Activated CD4-positive, CD25-positive, alpha-beta regulatory T cell treated with anti-CD3 and anti-CD28 coated beads, Interleukin-2, amount 50 U/mL, for 24 hours (primary cell): ENCODE results near the gene WDR64.

ENCODE experiments used
- ATAC-seq, 2 donors: fragments of 150-1000 bp; cut with Tn5 transposase; one replicate each; pipeline ENCODE4 v1.10.0; 2021; ENCODE audit warnings: mild to moderate bottlenecking in 1 of 2, moderate library complexity in 1 of 2

Gene WDR64

GRCh38 chr1:241738284-241739078, 86.4 kb downstream of the WDR64 start:
- no peak for ATAC-seq

DNA sequence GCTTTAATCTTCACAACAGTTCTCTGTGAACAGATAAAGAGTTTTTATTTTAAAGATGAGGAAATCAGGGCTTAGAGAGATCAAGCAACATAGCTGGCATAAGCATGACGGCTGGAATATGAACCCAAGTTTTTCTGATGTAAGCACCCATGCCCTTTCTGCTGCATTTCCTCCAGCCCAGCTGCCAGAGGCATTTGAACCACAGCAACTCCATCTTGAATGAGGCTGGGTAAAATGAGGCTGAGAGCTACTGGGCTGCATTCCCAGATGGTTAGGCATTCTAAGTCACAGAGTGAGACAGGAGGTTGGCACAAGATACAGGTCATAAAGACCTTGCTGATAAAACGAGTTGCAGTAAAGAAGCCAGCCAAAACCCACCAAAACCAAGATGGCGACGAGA, 90.0 kb downstream of the WDR64 start:
- no peak for ATAC-seq

DNA sequence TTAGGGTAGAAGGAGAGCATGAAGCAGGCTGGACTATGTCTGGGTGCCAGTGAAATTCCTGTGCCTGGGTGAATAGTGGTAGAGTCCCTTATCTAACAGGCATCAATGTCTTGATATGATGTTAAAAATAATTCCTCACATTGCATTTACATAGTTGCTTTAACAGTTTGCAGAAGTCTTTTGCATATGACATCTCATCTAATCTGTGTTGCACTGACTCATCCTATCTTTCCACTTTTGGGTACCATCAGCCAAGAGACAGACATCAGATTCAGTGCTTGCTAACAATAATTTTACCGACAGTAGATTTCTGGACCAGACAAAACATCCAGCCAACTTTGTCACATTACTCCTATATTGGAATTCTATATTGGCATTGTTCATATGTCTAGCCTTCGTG, 92.5 kb downstream of the WDR64 start:
- ATAC-seq = no peak

DNA sequence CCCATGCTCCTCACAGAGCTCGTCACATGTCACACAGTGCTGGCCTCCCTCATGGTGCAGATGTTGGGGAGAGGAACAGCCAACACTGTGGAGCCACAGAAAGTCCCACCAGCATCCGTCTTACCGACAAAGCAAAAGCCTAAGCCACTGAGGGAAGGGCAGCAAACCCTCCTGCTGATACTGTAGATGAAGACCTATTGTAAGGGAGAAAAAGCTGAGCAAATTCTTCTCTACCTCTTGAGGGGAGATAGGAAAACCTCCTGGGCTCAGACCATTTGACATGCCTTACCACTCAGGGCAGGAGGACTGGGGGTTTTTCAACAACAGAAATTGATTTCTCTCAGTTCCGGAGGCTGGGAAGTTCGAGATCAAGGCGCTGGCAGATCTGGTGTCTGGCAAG, 95.9 kb downstream of the WDR64 start:
- no peak for ATAC-seq

- no peak for ATAC-seq
These were observed 97.2 kb downstream of the WDR64 start for GRCh38 chr1:241749041-241749944.

GRCh38 chr1:241749945-241750695, 98.0 kb downstream of the WDR64 start:
- no peak for ATAC-seq

DNA sequence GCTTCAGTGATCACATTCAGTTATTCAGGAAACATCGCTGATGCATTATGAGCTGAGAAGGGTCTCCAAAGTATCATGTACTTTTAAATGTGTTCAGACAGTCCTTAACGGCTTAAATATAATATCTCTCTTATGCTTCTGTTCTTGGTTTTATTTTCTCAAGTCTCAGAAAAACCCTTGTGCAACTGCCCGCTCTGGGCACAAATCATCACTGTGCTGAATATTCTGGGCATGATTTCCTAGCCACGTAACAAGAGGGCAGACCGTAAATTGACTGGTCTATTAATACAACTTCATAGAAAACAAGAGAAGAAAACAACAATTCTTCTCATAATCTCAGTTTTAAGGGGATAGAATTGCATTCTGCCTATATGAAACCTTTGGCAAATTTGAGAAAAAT, 99.4 kb downstream of the WDR64 start:
- ATAC-seq = no peak

DNA sequence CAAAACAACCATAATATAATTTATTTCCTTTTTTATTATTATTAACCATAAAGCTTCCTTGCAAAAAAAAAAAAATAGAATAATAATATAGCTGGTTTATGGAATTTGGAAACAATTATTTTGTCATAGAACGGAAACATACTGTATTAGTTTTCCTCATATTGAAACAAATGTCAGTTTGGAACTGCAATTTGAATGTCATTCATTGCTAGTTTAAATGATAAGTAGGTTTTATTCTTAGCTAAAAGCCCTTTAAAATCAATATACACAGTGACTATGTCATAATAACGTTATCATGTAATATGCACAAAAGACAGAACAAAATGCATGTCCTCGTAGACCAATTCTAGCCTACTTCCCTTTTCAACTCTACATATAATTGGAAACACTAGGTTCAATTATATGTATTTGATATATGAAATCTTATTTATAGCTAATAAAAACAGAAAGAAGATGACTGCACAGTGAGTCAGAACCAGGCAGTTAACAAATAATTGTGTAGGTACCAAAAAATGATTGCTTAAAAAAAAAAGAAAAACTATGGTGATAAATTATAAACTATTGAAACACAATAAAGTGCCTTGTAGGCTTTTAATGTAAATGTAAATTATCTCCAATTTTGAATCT, 110.7 kb downstream of the WDR64 start:
- ATAC-seq = no peak

GRCh38 chr1:241765390-241765789, 113.3 kb downstream of the WDR64 start:
- ATAC-seq = no peak

DNA sequence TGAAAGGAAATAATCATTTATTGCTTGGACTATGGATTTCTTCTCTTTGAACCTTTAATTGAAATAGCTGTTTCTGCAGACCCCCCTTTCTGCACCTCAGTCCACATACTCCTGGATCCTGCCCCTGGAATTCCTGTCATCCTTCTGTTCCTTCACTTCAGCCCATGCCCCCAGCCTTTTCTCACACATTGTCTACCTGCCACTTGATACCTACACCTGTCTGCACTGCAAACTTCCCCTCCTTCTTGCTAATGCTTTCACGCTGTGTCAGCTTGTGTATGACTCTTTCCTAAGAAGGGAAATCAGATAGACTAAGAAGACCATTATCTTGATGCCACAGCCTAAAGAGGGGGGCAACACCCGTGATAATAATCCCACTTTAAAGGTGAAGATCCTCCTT, 115.7 kb downstream of the WDR64 start:
- no peak for ATAC-seq

GRCh38 chr1:241770115-241770514, 118.0 kb downstream of the WDR64 start:
- ATAC-seq = no peak

GRCh38 chr1:241771117-241771516, 119.0 kb downstream of the WDR64 start:
- ATAC-seq = no peak

GRCh38 chr1:241772932-241773500, 120.9 kb downstream of the WDR64 start:
- ATAC-seq = no peak

DNA sequence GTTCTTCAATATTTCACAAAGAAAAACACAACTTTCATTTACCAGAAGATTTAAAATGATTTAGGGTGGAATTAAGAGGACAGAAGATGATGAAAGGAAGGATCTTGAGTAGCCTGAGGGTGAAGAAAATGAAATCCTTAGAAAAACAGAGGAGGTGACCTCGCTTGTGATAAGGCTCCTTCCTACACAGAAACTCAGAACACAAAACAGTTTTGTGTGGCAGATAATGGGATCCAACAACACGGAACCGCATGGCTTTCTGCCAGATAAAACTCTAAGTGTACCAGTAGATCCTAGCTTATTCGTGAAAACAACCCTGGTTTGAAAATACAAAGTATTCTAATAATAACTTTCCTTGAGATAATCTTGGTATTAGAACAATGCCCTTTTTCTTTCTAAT, 121.9 kb downstream of the WDR64 start:
- no peak for ATAC-seq

DNA sequence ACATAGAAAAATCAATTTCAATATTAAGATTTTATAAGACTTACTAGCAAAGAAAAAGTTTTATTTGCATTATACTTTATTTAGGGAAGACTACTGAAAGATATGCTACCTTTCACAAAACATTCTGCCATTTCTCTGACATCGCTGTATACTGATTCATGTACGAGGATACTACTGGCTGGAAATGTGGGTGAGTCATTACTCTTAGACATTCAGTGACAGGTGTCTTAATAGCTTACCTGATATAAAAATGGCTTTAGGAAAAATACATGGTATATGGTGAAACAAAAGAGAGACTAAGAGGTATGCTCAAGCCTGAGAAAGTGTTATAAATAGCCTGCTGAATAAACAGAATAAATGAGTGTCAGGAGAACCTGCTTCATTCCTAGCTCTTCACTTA, 122.9 kb downstream of the WDR64 start:
- ATAC-seq = no peak

DNA sequence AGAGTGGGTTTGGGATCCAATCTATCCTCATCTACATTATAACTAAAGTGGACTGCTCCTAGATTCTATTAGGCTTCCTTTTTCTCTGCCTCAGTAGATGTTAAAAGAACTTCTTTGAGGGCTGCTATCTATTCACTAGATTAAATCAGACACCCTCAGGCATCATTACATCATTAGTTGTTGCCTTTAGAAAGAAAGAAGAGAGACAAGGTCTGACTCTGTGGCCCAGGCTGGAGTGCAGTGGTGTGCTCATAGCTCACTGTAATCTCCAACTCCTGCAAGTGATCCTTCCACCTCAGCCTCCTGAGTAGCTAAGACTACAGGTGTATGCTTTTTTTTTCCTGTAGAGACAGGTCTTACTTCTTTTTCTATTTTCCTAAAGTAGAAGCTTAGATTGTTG, 124.8 kb downstream of the WDR64 start:
- no peak for ATAC-seq

DNA sequence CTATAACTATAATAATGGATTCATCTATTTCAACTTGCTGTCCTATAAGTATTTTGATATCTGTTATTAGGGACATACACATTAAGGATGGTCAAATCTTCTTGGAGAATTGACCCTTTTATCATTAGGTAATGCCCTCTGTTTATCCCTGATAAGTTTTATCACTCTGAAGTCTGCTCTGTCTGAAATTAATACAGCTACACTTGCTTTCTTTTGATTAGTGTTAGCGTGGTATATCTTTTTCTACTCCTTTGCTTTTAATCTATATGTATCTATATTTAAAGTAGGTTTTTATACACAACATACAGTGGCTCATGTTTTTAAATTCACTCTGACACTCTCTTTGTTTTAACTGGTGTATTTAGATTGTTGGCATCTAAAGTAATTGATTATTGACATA, 126.0 kb downstream of the WDR64 start:
- ATAC-seq = no peak

- no peak for ATAC-seq
These were observed 127.8 kb downstream of the WDR64 start for GRCh38 chr1:241779897-241780296.

- no peak for ATAC-seq
These were observed 130.3 kb downstream of the WDR64 start for GRCh38 chr1:241782396-241782795.

GRCh38 chr1:241787691-241788090, 135.6 kb downstream of the WDR64 start:
- ATAC-seq = no peak

- ATAC-seq = no peak
These were observed 137.0 kb downstream of the WDR64 start for GRCh38 chr1:241789061-241789460.

- ATAC-seq = no peak
These were observed 147.3 kb downstream of the WDR64 start for GRCh38 chr1:241799416-241799815.
